NCI-H1694 (cell line): Measurements from ENCODE around the gene DCAF6.
"Not testable (repeated sequence)": the region's sequence is repeated elsewhere in the genome, so short reads cannot be mapped to it uniquely, and the experiment has no call there.

Source experiments
- DNase-seq: peaks from one replicate; lab custom pipeline; 2025; lab: John Stamatoyannopoulos, UW

Gene DCAF6

DNA sequence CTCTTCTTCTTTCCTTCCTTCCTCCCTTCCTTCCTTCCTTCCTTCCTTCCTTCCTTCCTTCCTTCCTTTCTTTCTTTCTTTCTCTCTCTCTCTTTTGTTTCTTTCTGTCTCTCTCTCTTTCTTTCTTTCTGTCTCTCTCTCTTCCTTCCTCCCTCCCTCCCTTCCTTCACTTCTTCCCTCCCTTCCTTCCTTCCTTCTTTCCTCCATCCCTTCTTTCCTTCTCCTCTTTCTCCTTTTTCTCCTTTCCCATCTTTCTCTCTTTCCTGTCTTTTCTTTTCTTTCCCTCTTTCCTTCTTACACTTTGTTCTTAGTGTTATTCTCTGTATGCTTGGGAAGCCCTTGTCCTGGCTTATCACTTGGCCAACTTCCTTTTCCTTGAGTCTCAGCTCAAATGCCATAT, 72.8 kb downstream of the DCAF6 start:
- DNase-seq, result no peak

DNA sequence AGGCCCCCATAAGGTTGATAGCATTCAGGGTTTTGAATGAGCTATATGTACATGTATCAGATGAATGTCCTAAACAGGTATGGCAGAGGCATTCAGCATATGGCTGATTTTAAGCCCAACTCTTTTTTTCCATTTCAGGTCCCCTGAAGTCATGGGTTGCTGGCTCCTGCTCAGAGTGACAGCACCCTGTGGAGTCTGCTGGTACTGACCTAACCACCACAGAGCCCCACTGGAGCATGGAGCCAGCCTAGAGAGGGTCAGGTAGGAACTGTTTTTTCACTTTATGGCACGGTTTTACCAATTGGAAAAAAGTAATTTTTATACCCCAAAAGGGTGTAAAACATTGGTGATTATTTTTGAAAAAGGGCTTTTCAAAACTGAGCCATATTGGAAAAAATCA, 82.9 kb downstream of the DCAF6 start:
- no peak for DNase-seq

DNA sequence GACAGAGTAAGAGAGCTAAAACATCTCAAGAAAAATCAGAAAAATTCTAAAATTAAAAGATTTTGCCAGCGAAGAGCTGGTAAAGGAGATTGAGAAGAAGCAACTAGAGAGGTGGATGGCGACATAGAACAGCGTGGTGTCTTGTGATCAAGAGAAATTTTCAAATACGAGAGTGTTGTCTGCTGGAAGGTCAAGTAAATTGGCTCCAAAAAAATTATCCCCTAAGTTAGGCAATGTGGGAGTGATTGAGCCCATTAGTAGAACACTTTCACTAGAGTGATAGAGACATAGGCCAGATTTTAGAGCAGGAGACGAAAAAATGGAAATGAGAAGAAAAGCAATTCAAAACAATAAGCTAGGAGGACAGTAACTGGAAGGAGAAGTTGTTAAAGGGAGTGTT, 94.7 kb downstream of the DCAF6 start:
- no peak for DNase-seq

DNA sequence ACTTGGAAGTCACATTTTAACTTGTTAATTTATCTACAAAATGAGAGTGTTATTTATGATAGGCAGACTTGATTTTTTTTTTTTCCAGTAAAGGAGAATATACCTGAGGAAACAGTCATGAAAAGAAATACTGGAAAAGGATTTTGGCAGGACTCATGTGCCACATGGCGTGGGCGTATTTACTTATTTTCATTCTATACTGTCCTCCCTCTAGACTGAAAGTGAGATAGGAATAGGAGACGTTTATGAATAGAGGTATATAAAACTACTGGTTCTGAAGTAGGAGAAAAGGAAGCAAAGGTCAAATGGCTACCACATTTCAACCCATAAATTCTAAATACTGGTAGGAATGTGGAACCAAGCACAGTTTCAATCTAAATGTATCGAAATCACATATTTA, 95.1 kb downstream of the DCAF6 start:
- no peak for DNase-seq

DNA sequence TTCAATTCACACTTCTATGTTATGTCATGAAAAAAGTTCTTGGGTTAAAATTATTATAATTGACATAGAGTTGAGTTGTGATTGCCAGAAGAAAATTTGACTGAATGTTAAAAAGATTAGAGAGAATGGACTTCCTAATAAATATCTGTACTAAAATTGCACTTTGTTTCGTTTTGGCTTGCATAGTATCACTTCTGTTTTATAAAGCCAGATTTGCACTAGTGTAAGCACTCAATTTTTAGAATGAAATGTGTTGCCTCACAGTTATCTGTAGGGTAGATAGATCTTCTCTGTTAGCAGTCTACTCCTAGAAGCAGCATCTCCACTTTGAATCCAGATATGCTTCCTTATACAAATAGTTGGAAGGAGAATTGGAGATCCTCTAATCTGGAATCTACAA, 95.5 kb downstream of the DCAF6 start:
- no peak for DNase-seq

DNA sequence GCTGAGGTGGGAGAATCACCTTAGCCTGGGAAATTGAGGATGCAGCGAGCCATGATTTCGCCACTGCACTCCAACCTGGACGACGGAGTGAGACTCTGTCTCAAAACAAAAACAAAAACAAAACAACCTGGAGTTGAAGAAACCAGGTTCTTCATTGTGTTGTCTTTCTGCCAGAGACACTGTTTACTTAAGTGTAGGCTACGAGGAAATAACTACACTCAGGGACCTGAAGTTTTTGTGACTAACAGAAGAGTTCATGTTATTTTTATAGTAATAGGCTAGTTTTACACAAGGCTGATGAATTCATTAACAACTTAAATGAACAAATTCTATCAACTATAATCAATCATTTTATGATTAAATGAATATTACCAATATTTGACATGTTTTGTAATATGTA, 98.9 kb downstream of the DCAF6 start:
- no peak for DNase-seq

DNA sequence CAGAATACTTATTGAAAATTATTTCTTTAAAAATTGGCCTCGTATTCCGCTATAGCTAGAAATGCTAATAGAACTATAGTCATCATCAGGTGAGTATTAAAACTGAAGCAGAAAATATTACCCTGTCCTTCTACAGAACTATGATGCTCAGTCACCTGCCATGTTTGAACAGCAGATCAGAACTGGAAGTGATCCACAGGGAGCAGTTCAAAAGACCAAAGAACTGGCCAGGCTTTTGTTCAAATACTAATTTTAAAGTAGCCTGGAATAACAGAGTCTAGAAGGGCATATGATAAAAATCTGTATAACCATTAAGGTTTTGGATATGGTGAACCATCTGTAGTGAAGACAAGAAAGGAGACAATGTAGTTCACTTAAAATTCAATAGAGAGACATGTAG, 105.9 kb downstream of the DCAF6 start:
- DNase-seq, result no peak

DNA sequence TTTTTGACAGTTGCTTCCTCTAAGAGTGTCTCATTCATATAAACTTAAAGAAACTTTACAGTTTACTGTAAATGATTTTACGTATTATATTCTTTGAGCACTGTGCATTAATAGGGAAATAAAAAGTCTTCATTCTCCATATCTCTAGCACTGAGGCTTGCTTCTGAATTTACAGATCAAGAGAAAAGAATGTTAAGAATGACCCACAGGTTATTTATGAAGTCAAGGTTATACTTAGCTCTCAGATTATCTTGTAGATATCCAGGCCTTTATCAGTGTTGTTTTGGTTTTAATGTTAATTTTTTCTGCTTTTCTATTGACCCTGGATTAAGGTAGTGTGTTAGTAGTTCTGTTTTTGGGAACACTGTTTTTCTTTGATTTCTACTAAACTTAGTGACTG, 108.8 kb downstream of the DCAF6 start:
- DNase-seq, result no peak

DNA sequence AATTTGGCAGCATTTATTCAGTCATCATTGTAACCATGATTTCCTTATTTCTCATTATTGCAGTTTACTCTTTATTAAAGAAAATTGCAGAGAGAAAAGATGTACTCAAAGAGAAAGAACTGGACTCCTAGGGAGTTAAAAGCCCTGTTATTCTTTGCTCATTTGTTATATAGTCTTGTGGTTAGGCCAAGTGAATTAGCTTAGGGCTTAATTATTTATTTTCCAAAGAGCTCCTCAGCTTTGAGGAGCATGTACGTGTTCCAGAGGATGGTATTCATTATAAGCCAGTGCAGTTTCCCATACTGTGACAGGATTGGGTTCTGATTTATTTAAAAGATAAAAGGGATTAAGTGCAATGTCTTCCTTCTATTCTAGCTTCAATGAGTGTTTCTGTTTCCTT, 113.8 kb downstream of the DCAF6 start:
- no peak for DNase-seq

DNA sequence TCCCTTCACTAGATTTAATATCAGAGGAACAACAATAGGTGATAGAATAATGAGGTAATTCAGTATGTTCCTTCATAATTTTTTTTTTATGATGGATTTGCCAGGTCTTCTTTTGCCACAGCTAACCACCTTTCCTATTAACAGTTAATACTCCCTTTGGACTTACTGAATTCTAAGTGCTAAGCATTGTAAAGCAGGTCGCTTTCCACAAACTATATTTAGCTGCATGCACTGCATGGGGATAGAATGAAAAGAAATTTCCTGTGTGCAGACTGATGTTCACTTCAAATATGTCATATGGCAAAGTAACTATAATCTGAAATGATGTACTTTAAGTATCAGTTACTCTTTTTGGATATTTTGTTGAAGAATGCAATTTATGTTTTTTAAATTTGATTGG, 114.4 kb downstream of the DCAF6 start:
- no peak for DNase-seq

DNA sequence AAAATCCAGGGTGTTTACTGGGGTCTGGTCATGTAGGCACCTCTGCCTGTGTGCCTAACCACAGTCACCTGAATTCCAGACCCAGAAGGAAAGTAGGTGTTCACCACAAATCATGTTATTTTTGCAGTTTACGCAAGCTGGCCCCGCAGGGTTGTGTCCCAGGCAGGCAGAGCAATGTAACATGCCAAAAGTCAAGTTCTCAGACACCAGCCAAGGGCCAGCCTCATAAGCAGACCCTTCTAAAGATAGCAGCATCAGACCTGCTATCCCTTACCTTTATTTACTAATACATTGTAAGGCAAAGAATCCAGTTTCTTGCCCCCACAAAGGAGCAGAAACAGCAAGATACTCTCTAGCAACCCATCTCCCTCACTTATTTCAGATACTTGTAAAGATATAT, 117.2 kb downstream of the DCAF6 start:
- DNase-seq, result no peak

DNA sequence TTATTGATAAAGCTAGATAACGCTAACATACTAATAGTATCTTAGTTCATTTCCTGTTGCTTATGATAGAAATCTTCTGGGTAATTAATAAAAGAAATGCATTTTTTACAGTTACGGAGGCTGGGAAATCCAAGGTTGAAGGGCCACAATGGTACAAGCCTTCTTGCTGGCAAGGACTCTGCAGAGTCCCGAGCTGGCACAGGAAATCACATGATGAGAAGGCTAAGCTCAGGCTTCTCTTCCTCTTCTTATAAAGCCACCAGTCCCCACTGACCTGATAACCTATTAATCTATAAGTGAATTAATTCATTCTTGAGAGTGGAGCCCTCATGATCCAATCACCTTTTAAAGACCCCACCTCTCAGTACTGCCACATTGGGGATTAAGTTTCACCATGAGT, 117.6 kb downstream of the DCAF6 start:
- no peak for DNase-seq

DNA sequence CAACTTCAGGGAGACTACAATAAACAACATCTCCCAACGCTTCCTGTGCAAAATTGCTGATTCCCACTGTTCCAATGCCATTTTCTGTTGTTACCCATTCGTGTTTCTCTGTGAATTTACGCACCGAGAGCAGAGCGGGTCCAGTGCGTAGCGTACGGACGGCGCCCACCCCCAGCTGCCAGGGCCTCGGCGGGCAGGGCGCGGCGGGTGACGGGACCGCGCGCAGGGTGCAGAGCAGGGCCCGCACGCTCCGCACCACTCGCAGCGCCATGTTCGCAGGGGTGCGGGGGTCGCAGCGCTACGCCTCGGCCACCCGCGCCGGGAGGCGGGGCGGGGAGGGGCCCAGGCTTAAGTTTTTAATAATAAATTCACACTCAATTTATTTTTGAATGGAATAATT, 119.7 kb downstream of the DCAF6 start:
- DNase-seq, result not testable (repeated sequence)

DNA sequence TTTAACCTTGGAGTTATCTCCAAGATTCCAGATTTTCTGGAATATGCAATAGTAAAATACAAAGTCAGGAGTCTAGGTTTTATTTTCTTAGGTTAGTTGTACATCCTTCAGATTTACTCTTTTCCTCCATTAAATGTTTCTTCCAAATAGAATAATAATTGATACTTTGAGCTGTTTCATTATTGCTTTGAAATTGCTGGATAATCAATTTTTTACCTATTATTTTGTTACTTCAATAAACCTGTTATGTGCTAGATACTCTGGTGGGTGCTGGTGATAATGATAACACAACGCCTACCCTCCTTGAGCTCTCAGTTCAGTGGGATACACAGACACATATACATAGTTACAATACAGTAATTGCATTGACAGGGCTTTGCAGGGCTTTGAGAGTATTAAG, 120.9 kb downstream of the DCAF6 start:
- no peak for DNase-seq

DNA sequence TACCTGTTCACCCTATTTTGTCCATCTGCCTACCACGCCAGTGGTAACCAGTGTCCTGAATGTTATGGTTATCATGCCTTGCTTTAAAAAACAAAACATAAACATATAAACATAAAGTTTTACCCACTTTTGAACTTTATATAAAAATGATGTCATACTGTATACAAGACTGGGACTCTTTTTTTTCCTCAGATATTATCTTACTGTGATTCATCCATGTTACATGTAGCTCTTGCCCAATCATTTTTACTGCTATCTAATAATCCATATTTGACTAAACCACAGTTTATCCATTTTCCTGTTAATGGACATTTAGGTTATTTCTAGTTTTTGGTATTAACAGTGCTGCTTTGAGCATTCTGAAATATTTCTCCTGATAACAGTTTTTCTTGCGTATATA, 121.4 kb downstream of the DCAF6 start:
- DNase-seq, result no peak

DNA sequence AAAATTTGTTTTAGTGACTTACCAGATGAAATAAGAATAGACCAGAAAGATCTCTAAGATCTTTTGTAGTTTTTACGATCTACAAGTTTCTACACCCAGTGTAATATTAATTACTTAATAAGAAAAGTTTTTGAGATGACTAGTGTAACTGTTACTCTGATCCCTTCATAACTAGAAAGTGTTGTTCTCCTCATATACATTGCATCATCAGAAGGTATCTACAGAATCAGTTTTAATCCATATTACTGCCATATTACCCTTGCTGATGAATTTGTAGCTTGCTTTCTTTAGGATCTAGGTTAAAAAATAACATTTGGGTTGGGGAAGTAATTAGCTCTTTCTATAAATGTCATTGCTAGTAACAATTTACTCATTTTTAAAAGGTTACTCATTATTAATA, 127.7 kb downstream of the DCAF6 start:
- no peak for DNase-seq

DNA sequence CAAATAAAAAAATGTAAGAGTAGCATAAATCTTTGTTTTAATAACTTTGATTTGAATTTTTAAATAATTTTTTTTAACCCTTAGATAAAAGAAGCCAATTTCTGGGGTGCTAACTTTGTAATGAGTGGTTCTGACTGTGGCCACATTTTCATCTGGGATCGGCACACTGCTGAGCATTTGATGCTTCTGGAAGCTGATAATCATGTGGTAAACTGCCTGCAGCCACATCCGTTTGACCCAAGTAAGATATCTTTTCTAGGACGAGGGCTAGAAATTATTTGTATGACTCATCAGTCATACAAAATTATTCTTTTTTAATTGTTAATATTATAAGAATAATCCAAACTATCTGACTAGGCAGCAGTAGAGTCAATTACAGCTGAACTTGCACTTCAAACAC, 129.0 kb downstream of the DCAF6 start:
- no peak for DNase-seq

DNA sequence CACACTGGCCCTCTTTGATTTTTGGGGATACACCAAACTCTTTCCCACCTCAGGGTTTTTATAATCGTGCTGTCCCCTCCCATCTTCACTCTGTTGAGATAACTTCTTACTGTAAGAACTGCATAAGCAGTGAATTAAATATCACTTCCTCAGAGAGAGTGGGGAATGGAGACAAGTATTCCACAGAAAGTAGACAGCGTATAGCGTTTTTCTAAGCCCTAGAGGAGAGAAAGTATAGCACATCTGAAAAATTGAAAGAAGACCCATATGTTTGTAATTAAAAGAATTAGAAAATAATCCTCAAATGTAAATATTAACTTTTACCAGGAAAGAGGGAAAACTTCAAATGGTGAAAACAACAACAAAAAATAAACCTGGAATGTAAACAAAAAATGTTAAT, 132.9 kb downstream of the DCAF6 start:
- DNase-seq, result no peak

DNA sequence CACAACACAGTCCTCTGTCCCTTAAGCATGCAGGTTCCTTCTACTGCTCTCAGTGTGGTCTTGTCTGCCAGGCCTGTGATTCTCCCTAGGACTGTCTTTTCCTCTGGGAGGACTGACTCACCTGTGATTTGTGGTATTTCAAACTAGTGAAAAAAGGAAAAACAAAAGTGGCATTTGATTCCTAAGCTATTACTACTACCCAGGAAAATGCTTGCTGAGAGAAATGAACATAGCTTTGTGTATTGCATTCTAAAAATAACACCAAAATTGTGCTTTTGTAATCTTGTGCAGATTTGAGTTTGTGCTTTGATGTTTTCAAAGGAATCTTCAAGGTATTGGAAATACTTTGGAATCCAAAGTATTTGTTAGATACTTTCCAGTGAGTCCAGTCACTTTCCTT, 143.3 kb downstream of the DCAF6 start:
- DNase-seq, result no peak

DNA sequence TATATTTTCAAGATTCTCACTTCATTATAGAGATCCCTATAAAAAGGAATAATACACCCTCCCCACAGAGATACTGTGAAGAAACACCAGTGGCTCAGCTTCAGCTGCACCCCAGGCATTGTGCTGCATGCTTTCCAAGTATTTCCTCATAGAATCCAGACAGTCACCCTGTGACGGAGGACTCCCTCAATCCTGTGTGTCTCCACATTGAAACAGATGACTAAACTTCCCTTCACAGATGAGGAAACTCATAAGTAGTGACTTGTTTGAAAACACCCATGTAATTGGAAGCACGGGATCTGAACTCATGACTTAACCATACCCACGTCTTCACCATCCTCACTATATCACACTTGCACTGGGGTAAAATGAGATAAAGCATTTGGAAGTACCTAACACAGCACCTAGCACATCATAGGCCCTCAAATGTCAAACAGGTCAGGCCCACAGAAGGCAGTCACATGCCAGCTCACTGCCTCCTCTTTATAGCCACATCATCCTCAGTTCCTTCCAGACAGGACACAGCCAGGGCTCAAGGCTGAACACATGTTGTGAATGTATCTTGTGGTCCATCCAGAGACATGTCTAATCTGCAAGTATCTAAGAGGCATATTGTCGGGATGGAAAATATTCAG, 145.0 kb downstream of the DCAF6 start:
- DNase-seq, result no peak

DNA sequence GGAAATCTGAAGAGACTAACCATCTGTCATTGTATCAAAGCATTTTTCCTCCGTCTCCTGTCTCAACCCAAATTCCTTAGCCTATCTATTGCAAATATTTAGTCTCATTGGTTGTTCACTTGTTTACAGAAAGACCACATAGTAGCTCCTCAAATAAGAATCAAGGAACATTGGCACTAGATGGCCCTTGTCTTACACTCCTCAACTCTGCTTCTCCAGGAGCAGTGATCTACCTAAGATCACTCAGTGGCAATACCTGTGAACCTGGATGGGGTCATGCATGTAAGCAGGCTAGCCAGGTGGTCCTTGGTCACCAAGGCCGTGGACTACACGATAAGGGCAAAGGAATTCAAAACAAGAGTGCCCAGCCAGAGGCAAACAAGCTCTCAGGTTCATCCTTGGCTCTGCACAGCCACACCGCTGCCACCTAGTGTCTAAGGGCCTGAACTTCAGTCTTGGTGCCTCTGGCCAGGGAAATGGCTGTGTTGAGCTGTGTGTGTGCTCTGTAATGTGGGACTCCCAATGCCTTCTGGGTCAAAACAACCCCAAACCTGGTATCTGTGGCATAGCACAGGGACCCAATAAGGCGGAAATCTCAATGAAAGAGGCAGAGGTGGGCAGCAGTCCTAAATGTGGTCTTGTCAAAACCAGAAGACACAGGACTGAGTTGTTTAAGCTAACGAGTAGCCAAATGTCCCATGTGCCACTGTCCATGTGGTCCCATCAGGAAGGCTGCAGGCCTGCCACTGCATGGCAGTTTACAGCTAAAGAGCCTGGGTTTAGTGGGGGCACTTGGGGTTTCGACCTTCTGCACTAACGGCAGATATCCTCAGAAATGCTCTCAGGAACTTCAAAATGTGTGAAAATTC, 145.8 kb downstream of the DCAF6 start:
- DNase-seq, result peak; percentile 58

DNA sequence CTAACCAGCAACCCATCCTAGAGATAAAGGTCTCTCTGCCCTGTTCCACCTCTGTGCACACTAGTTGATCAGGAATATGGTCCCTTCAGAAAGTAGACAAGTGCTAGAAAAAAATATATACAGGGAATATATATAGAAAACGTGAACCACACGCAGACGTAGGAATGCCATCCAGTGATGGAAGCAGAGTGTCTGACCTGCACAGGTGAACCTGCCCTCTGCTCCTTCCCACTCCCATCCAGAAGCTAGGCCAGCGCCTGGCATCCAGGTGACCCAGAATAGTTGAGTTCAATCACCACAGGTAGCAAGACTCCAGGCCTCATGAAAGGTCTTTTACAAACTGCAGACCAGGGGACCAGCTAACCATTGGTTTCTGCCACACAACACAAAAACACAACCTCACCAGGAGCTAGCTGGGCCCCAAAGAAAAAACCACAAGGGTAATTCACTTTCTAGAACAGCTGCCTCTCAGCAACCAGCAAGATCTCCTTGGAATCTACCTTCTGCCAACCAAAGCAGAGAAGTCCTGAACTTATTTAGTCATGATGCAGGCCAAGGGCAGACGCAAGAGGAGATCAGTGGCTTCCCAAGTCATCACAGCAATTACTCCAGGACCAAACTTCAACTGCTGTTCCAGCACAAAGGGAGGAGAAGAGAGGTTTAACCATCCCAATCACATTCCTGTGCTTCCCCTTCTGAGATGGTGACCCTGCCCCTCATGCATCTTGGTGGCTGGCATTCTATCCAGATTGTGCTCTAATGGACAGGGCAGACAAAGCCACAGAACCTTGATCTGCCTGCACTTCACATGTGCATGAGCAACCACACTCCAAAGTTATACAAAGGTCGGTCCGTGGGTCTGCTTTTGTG, 147.2 kb downstream of the DCAF6 start:
- DNase-seq, result no peak
